ENCODE measurements around the gene CHM. TPM values are rescaled to one million over a fixed set of nuclear protein-coding genes. Genes with fewer than 3 reads are reported as not detected.
"Not testable (repeated sequence)": the region's sequence is repeated elsewhere in the genome, so short reads cannot be mapped to it uniquely, and the experiment has no call there.

CHM gene
- total RNA-seq, 1 donor from 2014 or later, result 36.6 TPM

GRCh38 chrX:86002076-86002896, 45.1 kb downstream of the CHM start:
- intact Hi-C loops (cut with DNase I), result no loop called here
- ATAC-seq, result no peak

GRCh38 chrX:85998954-85999353, 48.4 kb downstream of the CHM start:
- intact Hi-C loops (cut with DNase I), result no loop called here
- ATAC-seq, result no peak
- DNase-seq (ENCODE audit: low spot score), result no peak

More at GRCh38 chrX:86002076-86002896, 45.1 kb downstream of the CHM start:
- no peak for DNase-seq (ENCODE audit: low spot score)

- DNase-seq (ENCODE audit: low spot score) (no peak), ATAC-seq (no peak)
- intact Hi-C loops (cut with DNase I), result no loop called here
These were observed 50.8 kb downstream of the CHM start for GRCh38 chrX:85996555-85996954.

GRCh38 chrX:85995641-85996040, 51.7 kb downstream of the CHM start:
- DNase-seq (ENCODE audit: low spot score), result no peak
- ATAC-seq, result no peak
- intact Hi-C loops (cut with DNase I), result no loop called here

GRCh38 chrX:85994797-85995196, 52.6 kb downstream of the CHM start:
- ATAC-seq (no peak), DNase-seq (ENCODE audit: low spot score) (no peak)
- intact Hi-C loops (cut with DNase I), result no loop called here

DNA sequence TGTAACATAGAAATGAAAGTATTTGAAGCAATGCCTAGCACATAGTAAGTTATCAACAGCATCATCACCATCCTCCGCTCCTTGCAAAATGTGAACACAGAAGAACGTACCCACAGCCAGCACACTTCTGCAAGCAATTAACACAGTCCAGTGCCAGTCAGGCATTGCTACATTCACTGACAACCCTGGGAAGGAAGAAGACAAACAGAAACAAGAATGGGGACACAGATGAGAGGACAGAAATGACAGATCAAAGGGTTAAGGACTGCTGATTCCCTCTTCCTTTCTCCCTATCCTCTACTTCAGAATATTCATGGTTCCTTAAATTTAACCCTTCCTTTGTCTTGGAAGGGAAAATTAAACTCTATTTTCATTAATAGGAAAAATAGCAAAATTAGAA, 53.1 kb downstream of the CHM start:
- DNase-seq (ENCODE audit: low spot score) (no peak), ATAC-seq (no peak)
- intact Hi-C loops (cut with DNase I), result no loop called here

- ATAC-seq, result no peak
- intact Hi-C loops (cut with DNase I), result no loop called here
These were observed 53.7 kb downstream of the CHM start for GRCh38 chrX:85993539-85994197.

GRCh38 chrX:85992811-85993229, 54.5 kb downstream of the CHM start:
- DNase-seq (ENCODE audit: low spot score) (no peak), ATAC-seq (no peak)
- intact Hi-C loops (cut with DNase I), result no loop called here

More at GRCh38 chrX:85993539-85994197, 53.7 kb downstream of the CHM start:
- no peak for DNase-seq (ENCODE audit: low spot score)

DNA sequence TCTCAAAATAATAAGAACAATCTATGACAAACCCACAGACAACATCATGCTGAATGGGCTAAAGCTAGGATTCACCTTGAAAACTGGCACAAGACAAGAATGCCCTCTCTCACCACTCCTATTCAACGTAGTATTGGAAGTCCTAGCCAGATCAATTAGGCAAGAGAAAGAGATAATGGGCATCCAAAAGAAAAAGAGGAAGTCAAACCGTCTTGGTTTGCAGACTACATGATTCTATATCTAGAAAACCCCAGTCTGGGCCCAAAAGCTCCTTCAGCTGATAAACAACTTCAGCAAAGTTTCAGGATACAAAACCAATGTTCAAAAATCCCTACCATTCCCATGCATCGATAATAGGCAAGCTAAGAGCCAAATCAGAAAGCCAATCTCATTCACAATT, 59.0 kb downstream of the CHM start:
- intact Hi-C loops (cut with DNase I), result no loop called here
- DNase-seq (ENCODE audit: low spot score) (no peak), ATAC-seq (no peak)

- no peak for DNase-seq (ENCODE audit: low spot score)
- intact Hi-C loops (cut with DNase I), result no loop called here
- ATAC-seq, result no peak
These were observed 67.1 kb downstream of the CHM start for GRCh38 chrX:85980286-85980685.

GRCh38 chrX:85977218-85977617, 70.1 kb downstream of the CHM start:
- DNase-seq (ENCODE audit: low spot score) (no peak), ATAC-seq (no peak)
- intact Hi-C loops (cut with DNase I), result no loop called here

DNA sequence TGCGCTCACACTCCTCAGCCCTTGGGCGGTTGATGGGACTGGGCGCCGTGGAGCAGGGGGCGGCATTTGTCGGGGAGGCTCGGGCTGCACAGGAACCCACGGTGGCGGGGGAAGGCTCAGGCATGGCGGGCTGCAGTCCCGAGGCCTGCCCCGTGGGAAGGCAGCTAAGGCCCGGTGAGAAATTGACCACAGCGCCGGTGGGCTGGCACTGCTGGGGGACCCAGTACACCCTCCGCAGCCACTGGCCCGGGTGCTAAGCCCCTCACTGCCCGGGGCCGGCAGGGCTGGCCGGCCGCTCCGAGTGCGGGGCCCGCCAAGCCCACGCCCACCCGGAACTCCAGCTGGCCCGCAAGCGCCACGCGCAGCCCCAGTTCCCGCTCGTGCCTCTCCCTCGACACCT, 75.0 kb downstream of the CHM start:
- intact Hi-C loops (cut with DNase I); ATAC-seq; DNase-seq (ENCODE audit: low spot score): not testable (repeated sequence)

DNA sequence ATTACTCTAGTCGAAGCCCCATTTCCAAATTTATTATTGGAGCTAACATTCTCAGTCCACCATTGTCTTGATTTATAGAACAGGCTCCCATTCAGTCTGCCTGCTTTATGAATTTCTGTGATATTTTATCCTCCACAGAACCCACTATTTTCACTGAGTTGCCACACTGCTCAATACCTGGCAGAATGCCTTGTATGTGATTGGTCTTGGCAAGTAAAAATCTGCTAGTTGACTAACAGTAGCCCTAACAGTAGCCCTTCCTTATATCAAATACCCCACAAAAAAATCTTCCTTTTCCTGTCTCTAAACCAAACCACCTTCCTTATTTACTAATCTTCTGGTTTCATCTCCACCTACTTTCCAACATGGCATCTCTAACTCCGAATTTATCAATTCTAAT, 82.6 kb downstream of the CHM start:
- ATAC-seq (no peak), DNase-seq (ENCODE audit: low spot score) (no peak)
- intact Hi-C loops (cut with DNase I), result no loop called here

DNA sequence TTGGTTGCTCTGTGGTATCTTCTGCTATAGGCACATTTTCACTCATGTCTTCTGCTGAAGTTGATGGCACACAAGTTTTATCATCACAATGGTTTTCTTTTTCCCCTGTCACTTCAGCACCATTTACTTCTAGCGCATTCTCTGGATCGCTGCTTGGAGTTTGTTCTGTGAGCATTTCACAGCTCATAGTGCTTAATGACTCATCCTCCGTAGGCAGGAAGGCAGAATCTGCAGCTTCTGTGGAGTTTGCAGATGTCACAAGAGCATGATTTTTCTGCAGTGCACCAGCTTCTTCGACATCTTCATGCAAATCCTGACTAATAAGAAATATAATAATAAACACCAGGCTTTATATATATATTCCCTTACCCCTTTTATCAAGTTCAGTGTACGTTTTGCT, 83.6 kb downstream of the CHM start:
- ATAC-seq, result no peak
- intact Hi-C loops (cut with DNase I), result no loop called here
- DNase-seq (ENCODE audit: low spot score), result no peak

GRCh38 chrX:85955510-85955909, 91.8 kb downstream of the CHM start:
- no peak for DNase-seq (ENCODE audit: low spot score)
- no peak for ATAC-seq
- intact Hi-C loops (cut with DNase I), result no loop called here

- DNase-seq (ENCODE audit: low spot score); intact Hi-C loops (cut with DNase I): not testable (repeated sequence)
These were observed 102.6 kb downstream of the CHM start for GRCh38 chrX:85944751-85945150.

GRCh38 chrX:85941275-85941674, 106.1 kb downstream of the CHM start:
- intact Hi-C loops (cut with DNase I), result no loop called here
- ATAC-seq, result no peak

More at GRCh38 chrX:85944751-85945150, 102.6 kb downstream of the CHM start:
- ATAC-seq, result not testable (repeated sequence)

GRCh38 chrX:85939942-85940341, 107.4 kb downstream of the CHM start:
- DNase-seq (ENCODE audit: low spot score); intact Hi-C loops (cut with DNase I); ATAC-seq: not testable (repeated sequence)

More at GRCh38 chrX:85941275-85941674, 106.1 kb downstream of the CHM start:
- DNase-seq (ENCODE audit: low spot score), result no peak

DNA sequence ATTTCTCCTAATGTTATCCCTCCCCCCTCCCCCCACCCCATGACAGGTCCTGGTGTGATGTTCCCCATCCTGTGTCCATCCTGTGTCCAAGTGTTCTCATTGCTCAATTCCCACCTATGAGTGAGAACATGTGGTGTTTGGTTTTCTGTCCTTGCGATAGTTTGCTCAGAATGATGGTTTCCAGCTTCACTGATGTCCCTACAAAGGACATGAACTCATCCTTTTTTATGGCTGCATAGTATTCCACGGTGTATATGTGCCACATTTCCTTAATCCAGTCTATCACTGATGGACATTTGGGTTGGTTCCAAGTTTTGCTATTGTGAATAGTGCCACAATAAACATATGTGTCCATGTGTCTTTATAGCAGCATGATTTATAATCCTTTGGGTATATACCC, 113.0 kb downstream of the CHM start:
- ATAC-seq; DNase-seq (ENCODE audit: low spot score); intact Hi-C loops (cut with DNase I): not testable (repeated sequence)

DNA sequence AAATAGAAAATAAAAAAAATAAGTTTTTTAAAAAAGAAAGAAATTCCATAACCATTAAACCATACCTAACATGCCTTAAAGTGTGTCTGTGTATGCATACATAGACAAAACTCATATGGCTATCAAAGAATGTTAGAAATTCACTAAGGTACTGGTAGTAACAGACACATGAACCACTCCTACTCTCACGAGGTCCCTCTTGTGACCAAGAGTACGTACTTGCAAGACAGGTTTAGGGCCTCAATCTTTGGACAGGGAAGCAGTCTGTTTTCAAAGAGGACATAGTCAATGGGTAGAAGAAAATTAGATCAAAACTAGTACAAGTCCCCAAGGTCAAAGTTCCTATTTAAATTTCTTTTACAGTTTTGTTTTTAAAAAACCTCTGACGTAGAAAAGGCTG, 117.3 kb downstream of the CHM start:
- ATAC-seq (no peak), DNase-seq (ENCODE audit: low spot score) (no peak)
- intact Hi-C loops (cut with DNase I), result no loop called here
